G401.6 (cell line): ENCODE measurements around the gene SLC30A1.

Experiments used
- FAIRE-seq: peaks from 2 replicates; lab custom pipeline; 2012; peaks lifted over from hg19 to GRCh38; lab: Jason Lieb, UNC

The SLC30A1 gene

GRCh38 chr1:211607754-211608473 lies 29.0 kb upstream of the SLC30A1 start:
- FAIRE-seq, result no peak

- no peak for FAIRE-seq
These were observed 28.2 kb upstream of the SLC30A1 start for GRCh38 chr1:211606914-211607753.

GRCh38 chr1:211606332-211606913 lies 27.5 kb upstream of the SLC30A1 start:
- FAIRE-seq, result no peak

- FAIRE-seq, result no peak
These were observed 26.8 kb upstream of the SLC30A1 start for GRCh38 chr1:211605603-211606331.

GRCh38 chr1:211605034-211605433 lies 26.1 kb upstream of the SLC30A1 start:
- FAIRE-seq, result no peak

GRCh38 chr1:211604548-211604947 lies 25.6 kb upstream of the SLC30A1 start:
- no peak for FAIRE-seq

GRCh38 chr1:211603713-211604112 lies 24.8 kb upstream of the SLC30A1 start:
- FAIRE-seq, result no peak

GRCh38 chr1:211603191-211603701 lies 24.3 kb upstream of the SLC30A1 start:
- FAIRE-seq, result no peak

GRCh38 chr1:211601982-211602670 lies 23.2 kb upstream of the SLC30A1 start:
- FAIRE-seq, result no peak

- no peak for FAIRE-seq
These were observed 22.2 kb upstream of the SLC30A1 start for GRCh38 chr1:211601159-211601558.

GRCh38 chr1:211599250-211599649 lies 20.3 kb upstream of the SLC30A1 start:
- no peak for FAIRE-seq

GRCh38 chr1:211598514-211598913 lies 19.6 kb upstream of the SLC30A1 start:
- FAIRE-seq, result no peak

GRCh38 chr1:211596418-211597181 lies 17.6 kb upstream of the SLC30A1 start:
- FAIRE-seq, result no peak

- FAIRE-seq, result no peak
These were observed 16.5 kb upstream of the SLC30A1 start for GRCh38 chr1:211595419-211595818.

- no peak for FAIRE-seq
These were observed 13.1 kb upstream of the SLC30A1 start for GRCh38 chr1:211591980-211592493.

GRCh38 chr1:211589782-211590721 lies 11.1 kb upstream of the SLC30A1 start:
- no peak for FAIRE-seq

- FAIRE-seq, result no peak
These were observed 9.8 kb upstream of the SLC30A1 start for GRCh38 chr1:211588711-211589110.

- no peak for FAIRE-seq
These were observed 8.2 kb upstream of the SLC30A1 start for GRCh38 chr1:211587123-211587522.

- no peak for FAIRE-seq
These were observed 7.6 kb upstream of the SLC30A1 start for GRCh38 chr1:211586538-211586937.
